A549 (cell line): ENCODE results near the gene ATRX.

Source experiments
- BHLHE40 ChIP-seq: IDR thresholded peaks from 2 replicates; pipeline ENCODE4 v1.6.1; 2012; ENCODE audit warnings: low read depth, low read length, inconsistent platforms
- FOSL2 ChIP-seq, 2 experiments: fragments of 450-650 bp in 1 of 2; fragments of >200 bp in 1 of 2; sonication (Bioruptor Twin) in 1 of 2; formaldehyde crosslinking; IDR thresholded peaks; 2 replicates each; pipeline versions ENCODE4 v1.5.0 to v1.6.1; 2016 to 2020; ENCODE audit warnings: mild to moderate bottlenecking in 1 of 2, moderate library complexity in 1 of 2
- SMC3 ChIP-seq: fragments of >200 bp; sonication (Bioruptor Twin); formaldehyde crosslinking; IDR thresholded peaks from 3 replicates; pipeline ENCODE4 v1.6.1; 2018; ENCODE audit warnings: inconsistent platforms
- TF ChIP-seq, protein P1 (sequence below): fragments of >200 bp; sonication (Bioruptor Twin); formaldehyde crosslinking; IDR thresholded peaks from 3 replicates; pipeline ENCODE4 v1.5.1; 2016

DNA sequence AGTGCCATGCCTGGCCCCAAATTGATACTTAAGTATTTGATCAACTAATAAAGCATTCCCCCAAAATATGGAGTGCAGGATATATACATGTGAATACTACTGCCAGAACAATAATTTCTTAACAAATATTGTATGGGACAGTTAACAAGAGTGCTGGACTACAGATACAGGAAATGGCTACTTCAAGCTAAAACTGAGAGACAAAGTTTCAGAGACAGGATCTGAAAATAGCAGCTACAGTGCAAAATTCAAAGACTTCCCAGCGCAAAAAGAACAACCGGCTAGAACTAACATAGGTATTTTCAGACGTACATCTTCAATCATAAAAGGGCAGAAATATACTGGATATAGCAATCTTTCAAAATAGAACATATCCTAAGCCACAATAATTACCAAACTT, 6.3 kb downstream of the ATRX start:
- TF ChIP-seq, protein P1, sequence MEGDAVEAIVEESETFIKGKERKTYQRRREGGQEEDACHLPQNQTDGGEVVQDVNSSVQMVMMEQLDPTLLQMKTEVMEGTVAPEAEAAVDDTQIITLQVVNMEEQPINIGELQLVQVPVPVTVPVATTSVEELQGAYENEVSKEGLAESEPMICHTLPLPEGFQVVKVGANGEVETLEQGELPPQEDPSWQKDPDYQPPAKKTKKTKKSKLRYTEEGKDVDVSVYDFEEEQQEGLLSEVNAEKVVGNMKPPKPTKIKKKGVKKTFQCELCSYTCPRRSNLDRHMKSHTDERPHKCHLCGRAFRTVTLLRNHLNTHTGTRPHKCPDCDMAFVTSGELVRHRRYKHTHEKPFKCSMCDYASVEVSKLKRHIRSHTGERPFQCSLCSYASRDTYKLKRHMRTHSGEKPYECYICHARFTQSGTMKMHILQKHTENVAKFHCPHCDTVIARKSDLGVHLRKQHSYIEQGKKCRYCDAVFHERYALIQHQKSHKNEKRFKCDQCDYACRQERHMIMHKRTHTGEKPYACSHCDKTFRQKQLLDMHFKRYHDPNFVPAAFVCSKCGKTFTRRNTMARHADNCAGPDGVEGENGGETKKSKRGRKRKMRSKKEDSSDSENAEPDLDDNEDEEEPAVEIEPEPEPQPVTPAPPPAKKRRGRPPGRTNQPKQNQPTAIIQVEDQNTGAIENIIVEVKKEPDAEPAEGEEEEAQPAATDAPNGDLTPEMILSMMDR, result no peak
- no peak for TF ChIP-seq FOSL2 (IDR thresholded peaks at IDR 0.05)
- TF ChIP-seq FOSL2 (CRISPR knock-in tag; IDR thresholded peaks at IDR 0.05), result no peak
- TF ChIP-seq BHLHE40, result no peak
- no peak for TF ChIP-seq SMC3
